ENCODE data around the gene EEF2.
"Not testable (repeated sequence)": the region's sequence is repeated elsewhere in the genome, so short reads cannot be mapped to it uniquely, and the experiment has no call there.

Gene EEF2

GRCh38 chr19:4007021-4007835, 22.0 kb upstream of the EEF2 start, which contains the start of gene PIAS4:
Gene PIAS4 (plus strand): TSS chr19:4007736. CDS start chr19:4007761, 25 bp downstream.
- Histone ChIP-seq H2AFZ (ENCODE audit: low read length) (no peak within 1 kb of the TSS), H3K36me3 (ENCODE audit: insufficient read depth, low read length) (0 out of 2 replicates have a peak, but pooled peaks cover under 1% of the 10 kb centered on the region), H3K9me2 (ENCODE audit: low read depth, low read length) (no peaks in the 10 kb centered on the region), H3K4me2 (ENCODE audit: low read length) (peak within 1 kb of the TSS; percentile 88), H3K4me3 (ENCODE audit: low read depth, low read length, poor library complexity, severe bottlenecking) (peak within 1 kb of the TSS; percentile 96), H3K4me1 (ENCODE audit: insufficient read depth, low read length, severe bottlenecking) (peaks cover 24% of the 10 kb centered on the region), H4K20me1 (ENCODE audit: insufficient read depth, low read length) (no peaks in the 10 kb centered on the region), H3K9ac (ENCODE audit: low read length) (peak within 1 kb of the TSS; percentile 95), H3K27me3 (ENCODE audit: insufficient read depth, low read length) (no peaks in the 10 kb centered on the region), H3K9me3 (ENCODE audit: low read length) (no peaks in the 10 kb centered on the region), H3F3A (ENCODE audit: insufficient read depth, low read length) (no peaks in the 10 kb centered on the region), H3K27ac (ENCODE audit: low read depth, low read length, poor library complexity, severe bottlenecking) (peak within 1 kb of the TSS; percentile 70), H3K79me2 (ENCODE audit: insufficient read depth, low read length) (peaks cover 17% of the 10 kb centered on the region; the same call in 1 of the 2 replicates)
- TF ChIP-seq, protein P1, sequence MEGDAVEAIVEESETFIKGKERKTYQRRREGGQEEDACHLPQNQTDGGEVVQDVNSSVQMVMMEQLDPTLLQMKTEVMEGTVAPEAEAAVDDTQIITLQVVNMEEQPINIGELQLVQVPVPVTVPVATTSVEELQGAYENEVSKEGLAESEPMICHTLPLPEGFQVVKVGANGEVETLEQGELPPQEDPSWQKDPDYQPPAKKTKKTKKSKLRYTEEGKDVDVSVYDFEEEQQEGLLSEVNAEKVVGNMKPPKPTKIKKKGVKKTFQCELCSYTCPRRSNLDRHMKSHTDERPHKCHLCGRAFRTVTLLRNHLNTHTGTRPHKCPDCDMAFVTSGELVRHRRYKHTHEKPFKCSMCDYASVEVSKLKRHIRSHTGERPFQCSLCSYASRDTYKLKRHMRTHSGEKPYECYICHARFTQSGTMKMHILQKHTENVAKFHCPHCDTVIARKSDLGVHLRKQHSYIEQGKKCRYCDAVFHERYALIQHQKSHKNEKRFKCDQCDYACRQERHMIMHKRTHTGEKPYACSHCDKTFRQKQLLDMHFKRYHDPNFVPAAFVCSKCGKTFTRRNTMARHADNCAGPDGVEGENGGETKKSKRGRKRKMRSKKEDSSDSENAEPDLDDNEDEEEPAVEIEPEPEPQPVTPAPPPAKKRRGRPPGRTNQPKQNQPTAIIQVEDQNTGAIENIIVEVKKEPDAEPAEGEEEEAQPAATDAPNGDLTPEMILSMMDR (IDR thresholded peaks at IDR 0.05; ENCODE audit: low read length) = no peak
- no peak for TF ChIP-seq EZH2 (IDR thresholded peaks at IDR 0.05; ENCODE audit: borderline replicate concordance, low read length)

GRCh38 chr19:4005436-4005835, 20.2 kb upstream of the EEF2 start:
- H4K20me1 ChIP-seq (ENCODE audit: insufficient read depth, low read length); H3K27ac ChIP-seq (ENCODE audit: low read depth, low read length, poor library complexity, severe bottlenecking); H2AFZ ChIP-seq (ENCODE audit: low read length); H3K9me2 ChIP-seq (ENCODE audit: low read depth, low read length); H3K9ac ChIP-seq (ENCODE audit: low read length); H3K4me3 ChIP-seq (ENCODE audit: low read depth, low read length, poor library complexity, severe bottlenecking); H3K36me3 ChIP-seq (ENCODE audit: insufficient read depth, low read length); H3F3A ChIP-seq (ENCODE audit: insufficient read depth, low read length); H3K9me3 ChIP-seq (ENCODE audit: low read length); H3K4me2 ChIP-seq (ENCODE audit: low read length); H3K27me3 ChIP-seq (ENCODE audit: insufficient read depth, low read length): not testable (repeated sequence)
- Histone ChIP-seq H3K79me2 (ENCODE audit: insufficient read depth, low read length) (peaks cover 17% of the 10 kb centered on the region; the same call in 1 of the 2 replicates), H3K4me1 (ENCODE audit: insufficient read depth, low read length, severe bottlenecking) (peaks cover 24% of the 10 kb centered on the region)

DNA sequence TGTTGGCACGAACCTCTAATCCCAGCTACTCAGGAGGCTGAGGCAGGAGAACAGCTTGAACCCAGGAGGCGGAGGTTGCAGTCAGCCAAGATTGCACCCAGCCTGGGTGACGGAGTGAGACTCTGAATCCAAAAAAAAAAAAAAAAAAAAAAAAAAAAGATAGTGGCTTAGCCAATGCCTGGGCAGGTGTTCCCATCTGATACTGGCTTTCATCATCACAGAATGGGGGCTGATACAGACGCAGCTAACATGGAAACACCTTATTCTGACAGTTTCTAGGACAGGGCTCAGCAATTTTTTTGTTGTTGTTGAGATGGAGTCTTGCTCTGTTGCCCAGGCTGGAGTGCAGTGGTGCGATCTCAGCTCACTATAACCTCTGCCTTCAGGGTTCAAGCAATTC, 15.5 kb upstream of the EEF2 start:
- H3K4me3 ChIP-seq (ENCODE audit: low read depth, low read length, poor library complexity, severe bottlenecking); H3K79me2 ChIP-seq (ENCODE audit: insufficient read depth, low read length); H3K9ac ChIP-seq (ENCODE audit: low read length); H3K9me3 ChIP-seq (ENCODE audit: low read length); H3K36me3 ChIP-seq (ENCODE audit: insufficient read depth, low read length); H3K27ac ChIP-seq (ENCODE audit: low read depth, low read length, poor library complexity, severe bottlenecking); H3K4me2 ChIP-seq (ENCODE audit: low read length); H3F3A ChIP-seq (ENCODE audit: insufficient read depth, low read length); H3K9me2 ChIP-seq (ENCODE audit: low read depth, low read length); H2AFZ ChIP-seq (ENCODE audit: low read length); H3K27me3 ChIP-seq (ENCODE audit: insufficient read depth, low read length); H4K20me1 ChIP-seq (ENCODE audit: insufficient read depth, low read length); H3K4me1 ChIP-seq (ENCODE audit: insufficient read depth, low read length, severe bottlenecking): not testable (repeated sequence)

- H3K9ac ChIP-seq (ENCODE audit: low read length); H3K27me3 ChIP-seq (ENCODE audit: insufficient read depth, low read length); H3K27ac ChIP-seq (ENCODE audit: low read depth, low read length, poor library complexity, severe bottlenecking); H4K20me1 ChIP-seq (ENCODE audit: insufficient read depth, low read length); H3K36me3 ChIP-seq (ENCODE audit: insufficient read depth, low read length); H3F3A ChIP-seq (ENCODE audit: insufficient read depth, low read length); H3K9me3 ChIP-seq (ENCODE audit: low read length); H3K4me3 ChIP-seq (ENCODE audit: low read depth, low read length, poor library complexity, severe bottlenecking); H3K79me2 ChIP-seq (ENCODE audit: insufficient read depth, low read length); H3K4me2 ChIP-seq (ENCODE audit: low read length); H2AFZ ChIP-seq (ENCODE audit: low read length); H3K9me2 ChIP-seq (ENCODE audit: low read depth, low read length); H3K4me1 ChIP-seq (ENCODE audit: insufficient read depth, low read length, severe bottlenecking): not testable (repeated sequence)
Measured at GRCh38 chr19:3998667-3999412, 13.6 kb upstream of the EEF2 start.
